Immature natural killer cell (primary cell): ENCODE data around the gene ZNF423. TPM values are rescaled to one million over a fixed set of nuclear protein-coding genes. Genes with fewer than 3 reads are reported as not detected.

Source experiments
- DNase-seq, 3 donors: peaks; one replicate each; pipeline ENCODE4 v3.0.0; 2022; ENCODE audit warnings: mixed read lengths in 1 of 3
- H3K27ac Mint-ChIP-seq, 6 donors: one replicate each; pipeline ENCODE4 v1.8.0; 2020; ENCODE audit warnings: mixed read lengths in 6 of 6, mild to moderate bottlenecking in 5 of 6, inconsistent platforms in 4 of 6, moderate library complexity in 3 of 6
- H3K27me3 Mint-ChIP-seq, 3 donors: one replicate each; pipeline ENCODE4 v1.8.0; 2020 to 2021; ENCODE audit warnings: low read depth in 3 of 3, mild to moderate bottlenecking in 3 of 3, mixed read lengths in 3 of 3, moderate library complexity in 3 of 3, inconsistent platforms in 1 of 3
- H3K36me3 Mint-ChIP-seq, 3 donors: one replicate each; pipeline ENCODE4 v1.8.0; 2020; ENCODE audit warnings: mixed read lengths in 3 of 3, inconsistent platforms in 2 of 3, mild to moderate bottlenecking in 2 of 3
- H3K4me1 Mint-ChIP-seq, 2 donors: one replicate each; pipeline ENCODE4 v1.8.0; 2020; ENCODE audit warnings: inconsistent platforms in 2 of 2, mild to moderate bottlenecking in 2 of 2, mixed read lengths in 2 of 2, moderate library complexity in 1 of 2
- H3K4me3 Mint-ChIP-seq, 5 donors: one replicate each; pipeline ENCODE4 v1.8.0; 2020; ENCODE audit warnings: mild to moderate bottlenecking in 5 of 5, mixed read lengths in 5 of 5, inconsistent platforms in 3 of 5, moderate library complexity in 3 of 5
- H3K9me3 Mint-ChIP-seq, 6 donors: one replicate each; pipeline ENCODE4 v1.8.0; 2020; ENCODE audit warnings: mild to moderate bottlenecking in 6 of 6, mixed read lengths in 6 of 6, inconsistent platforms in 4 of 6, moderate library complexity in 3 of 6
- polyA plus RNA-seq, 3 donors: library from polyadenylated mRNA; unstranded; fragments of 300-500 nt; fragmentation: Illumina TruSeq; gene quantifications; one replicate each; pipeline ENCODE4 v1.2.3, GENCODE V29; 2021

The ZNF423 gene
- polyA plus RNA-seq, 3 donors from 2014 or later, result not detected

DNA sequence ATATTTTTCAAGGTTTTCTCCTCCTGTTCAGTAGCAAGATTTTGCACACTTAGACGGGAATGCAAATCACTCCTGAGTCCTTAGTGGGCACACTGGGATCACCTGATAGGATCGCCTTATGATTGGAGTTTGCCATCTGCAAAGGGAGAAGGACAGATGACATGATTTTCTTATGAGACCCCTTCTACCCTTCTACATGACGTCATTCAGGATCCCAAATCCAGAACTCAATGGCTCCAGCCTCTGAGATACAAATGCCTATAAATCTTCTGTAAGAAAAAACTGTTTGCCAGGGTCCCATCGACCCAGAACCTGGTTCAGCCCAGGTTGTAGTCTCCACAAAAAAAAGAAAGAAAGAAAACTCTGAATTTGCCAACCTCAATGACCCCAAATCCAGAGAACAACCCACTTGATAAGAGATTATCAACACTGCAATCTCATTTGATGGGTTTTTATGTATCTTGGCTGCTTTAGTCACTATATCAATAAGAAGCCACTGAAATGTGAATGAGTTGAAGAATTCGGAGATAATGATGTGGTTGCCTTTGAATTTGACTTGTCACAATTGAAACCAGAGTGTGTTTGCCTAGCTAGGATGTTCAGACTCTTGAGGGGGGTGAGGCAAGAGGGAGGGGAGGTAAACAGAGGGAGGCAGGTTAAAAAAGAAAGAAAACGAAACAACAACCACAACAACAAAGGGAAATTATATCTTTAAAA, 6.7 kb downstream of the ZNF423 start:
- DNase-seq, result no peak
- Mint-ChIP-seq H3K36me3 (no peaks in the 10 kb centered on the region), H3K9me3 (no peaks in the 10 kb centered on the region), H3K4me3 (no peak overlapping the region), H3K27me3 (peaks cover 4 to 10% (median 8%) of the 10 kb centered on the region in 3 donors), H3K27ac (no peak overlapping the region), H3K4me1 (no peaks in the 10 kb centered on the region)

DNA sequence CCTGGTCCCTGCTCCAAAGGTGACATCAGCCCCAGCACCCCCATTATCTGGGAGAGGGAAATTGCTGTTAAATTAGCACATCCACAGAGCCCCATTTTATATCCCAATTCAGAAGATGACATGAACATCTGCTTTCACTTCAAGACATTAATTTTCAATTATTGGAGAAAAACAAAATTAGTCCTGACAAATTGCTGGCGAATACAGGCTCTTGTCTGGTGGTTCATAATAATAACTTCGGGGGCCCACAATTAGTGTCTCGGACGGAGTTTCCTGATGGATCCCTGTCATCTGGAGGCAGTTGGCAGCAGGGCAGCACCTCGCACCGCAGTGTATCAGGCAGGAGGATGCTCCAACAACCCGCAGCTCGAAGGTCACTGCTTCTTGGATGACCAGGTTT, 7.4 kb downstream of the ZNF423 start:
- no peak overlapping the region for H3K27ac Mint-ChIP-seq
- no peaks in the 10 kb centered on the region for H3K4me1 Mint-ChIP-seq
- peaks cover 5 to 11% (median 8%) of the 10 kb centered on the region in 3 donors for H3K27me3 Mint-ChIP-seq
- no peaks in the 10 kb centered on the region for H3K9me3 Mint-ChIP-seq
- DNase-seq, result no peak
- no peak overlapping the region for H3K4me3 Mint-ChIP-seq
- no peaks in the 10 kb centered on the region for H3K36me3 Mint-ChIP-seq

DNA sequence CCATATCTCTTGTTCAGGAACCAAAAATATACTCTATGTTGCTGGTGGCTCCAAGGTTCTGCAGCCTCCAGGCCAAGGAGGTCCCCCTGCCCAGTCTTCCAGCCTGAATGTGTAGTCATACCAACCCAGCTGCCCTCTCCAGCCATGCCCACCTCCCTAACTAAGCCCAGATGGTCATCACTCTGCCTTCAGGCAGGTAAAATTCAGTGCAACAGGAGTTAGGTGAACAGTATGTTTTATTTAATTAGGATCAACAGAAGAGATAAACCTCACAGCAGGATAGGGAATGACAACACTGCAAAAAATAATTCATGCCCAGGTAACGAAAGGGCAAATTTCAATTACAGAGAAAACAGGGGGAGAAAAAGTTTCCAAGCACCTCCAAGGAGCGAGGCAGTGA, 9.1 kb downstream of the ZNF423 start:
- Mint-ChIP-seq H3K36me3 (no peaks in the 10 kb centered on the region), H3K4me1 (no peaks in the 10 kb centered on the region), H3K27ac (no peak overlapping the region), H3K27me3 (peaks cover 5 to 12% (median 9%) of the 10 kb centered on the region in 3 donors), H3K4me3 (no peak overlapping the region), H3K9me3 (no peaks in the 10 kb centered on the region)
- DNase-seq, result no peak

DNA sequence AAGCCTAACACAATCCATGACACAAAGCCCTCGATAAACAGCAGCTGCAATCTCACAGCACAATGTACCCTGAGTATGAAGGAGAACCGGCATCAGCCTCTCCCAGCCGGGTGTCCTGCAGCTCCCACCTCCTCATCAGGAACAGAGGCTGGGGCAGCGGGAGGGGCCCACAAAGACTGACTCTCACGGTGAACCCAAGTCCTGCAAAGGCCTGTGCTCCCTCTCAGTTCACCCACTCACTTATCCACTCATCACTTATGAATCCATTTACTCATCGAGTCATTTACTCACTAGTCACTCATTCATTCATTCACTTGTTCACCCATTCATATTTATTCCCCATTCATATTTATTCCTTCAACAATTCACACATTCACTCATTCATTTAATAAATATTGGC, 11.6 kb downstream of the ZNF423 start:
- H3K27ac Mint-ChIP-seq, result no peak overlapping the region
- no peak overlapping the region for H3K4me3 Mint-ChIP-seq
- no peaks in the 10 kb centered on the region for H3K4me1 Mint-ChIP-seq
- H3K36me3 Mint-ChIP-seq, result no peaks in the 10 kb centered on the region
- peaks cover 3 to 7% (median 7%) of the 10 kb centered on the region in 3 donors for H3K27me3 Mint-ChIP-seq
- no peak for DNase-seq
- H3K9me3 Mint-ChIP-seq, result no peaks in the 10 kb centered on the region

DNA sequence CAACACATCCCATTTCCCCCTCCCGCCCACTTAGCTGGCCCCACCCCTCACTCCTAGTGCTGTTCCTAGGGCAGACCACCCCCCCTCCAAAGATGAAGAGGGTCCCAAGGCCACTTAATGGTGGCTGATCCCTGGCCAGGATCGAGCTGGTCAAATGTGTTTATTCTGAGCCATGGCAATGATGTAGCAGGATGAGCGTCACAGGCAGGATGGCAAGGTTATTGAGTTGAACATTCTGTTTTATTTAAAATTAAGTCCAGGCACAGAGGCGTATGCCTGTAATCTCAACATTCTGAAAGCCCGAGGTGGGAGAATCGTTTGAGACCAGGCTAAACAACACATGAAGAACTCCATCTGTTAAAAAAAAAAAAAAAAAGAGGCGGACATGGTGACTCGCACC, 12.2 kb downstream of the ZNF423 start:
- Mint-ChIP-seq H3K27ac (no peak overlapping the region), H3K4me3 (no peak overlapping the region), H3K36me3 (no peaks in the 10 kb centered on the region), H3K9me3 (no peaks in the 10 kb centered on the region), H3K27me3 (peaks cover 1 to 7% (median 7%) of the 10 kb centered on the region in 3 donors), H3K4me1 (no peaks in the 10 kb centered on the region)
- no peak for DNase-seq

DNA sequence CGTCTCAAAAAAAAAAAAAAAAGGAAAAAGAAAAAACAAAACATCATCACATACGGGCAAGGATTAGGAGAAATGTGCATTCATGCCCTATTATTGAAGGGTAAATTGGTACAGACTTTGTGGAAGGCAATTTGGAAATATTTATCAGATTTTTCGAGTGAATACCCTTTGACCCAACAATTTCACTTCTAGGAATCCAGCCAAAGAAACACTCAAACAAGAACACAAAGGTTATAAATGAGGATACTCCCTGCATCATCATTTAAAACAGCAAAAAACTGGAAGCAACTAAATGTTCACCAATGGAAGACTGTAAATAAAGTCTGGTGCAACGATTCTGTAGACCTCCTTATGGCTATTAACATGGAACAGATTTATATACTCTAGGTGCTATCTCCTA, 12.9 kb downstream of the ZNF423 start:
- no peaks in the 10 kb centered on the region for H3K36me3 Mint-ChIP-seq
- H3K4me3 Mint-ChIP-seq, result no peak overlapping the region
- H3K9me3 Mint-ChIP-seq, result no peaks in the 10 kb centered on the region
- no peaks in the 10 kb centered on the region for H3K4me1 Mint-ChIP-seq
- H3K27me3 Mint-ChIP-seq, result peaks cover 1 to 7% (median 7%) of the 10 kb centered on the region in 3 donors
- no peak overlapping the region for H3K27ac Mint-ChIP-seq
- no peak for DNase-seq

DNA sequence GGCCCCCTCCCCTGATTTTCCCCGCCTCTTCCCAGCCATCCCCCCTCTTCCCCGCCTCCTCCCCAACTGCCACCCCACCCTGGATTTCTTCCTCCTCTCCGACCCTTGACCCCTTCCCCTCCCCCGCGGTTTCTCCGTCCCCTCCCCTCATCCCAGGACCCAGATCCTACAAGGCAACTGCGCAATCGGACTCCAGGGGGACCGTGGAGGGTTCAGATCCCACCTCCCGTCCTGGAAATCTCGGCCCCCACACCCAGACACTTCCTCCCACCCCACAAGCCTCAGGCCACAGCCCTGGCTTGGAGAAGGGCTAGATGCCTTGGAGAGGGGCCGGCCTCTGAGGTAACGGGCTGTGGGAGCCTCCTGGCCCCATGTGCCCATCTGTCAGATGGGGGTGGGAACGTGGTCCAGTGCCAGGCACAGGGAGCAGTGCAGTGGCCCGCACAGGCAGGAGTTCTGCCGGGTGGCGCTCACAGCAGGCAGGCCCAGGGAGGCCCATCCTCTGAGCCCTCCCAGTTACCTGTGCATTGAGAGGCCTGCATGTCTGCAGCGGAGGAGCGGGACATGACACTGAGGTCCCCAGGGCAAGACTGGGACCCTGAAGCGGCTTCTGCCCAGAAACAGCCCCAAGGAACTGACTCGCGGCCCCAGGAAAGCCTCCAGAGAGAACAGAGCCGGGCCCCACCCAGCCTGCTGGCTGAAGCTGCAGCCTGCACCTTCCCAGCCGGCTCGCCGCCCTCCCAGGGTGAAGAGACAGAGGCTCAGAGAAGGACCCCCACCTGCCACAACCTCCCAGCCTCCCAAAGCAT, 16.7 kb downstream of the ZNF423 start:
- Mint-ChIP-seq H3K4me3 (no peak overlapping the region), H3K27me3 (peaks cover 3 to 10% (median 4%) of the 10 kb centered on the region in 3 donors), H3K27ac (no peak overlapping the region), H3K9me3 (no peaks in the 10 kb centered on the region), H3K4me1 (no peaks in the 10 kb centered on the region), H3K36me3 (no peaks in the 10 kb centered on the region)
- no peak for DNase-seq

DNA sequence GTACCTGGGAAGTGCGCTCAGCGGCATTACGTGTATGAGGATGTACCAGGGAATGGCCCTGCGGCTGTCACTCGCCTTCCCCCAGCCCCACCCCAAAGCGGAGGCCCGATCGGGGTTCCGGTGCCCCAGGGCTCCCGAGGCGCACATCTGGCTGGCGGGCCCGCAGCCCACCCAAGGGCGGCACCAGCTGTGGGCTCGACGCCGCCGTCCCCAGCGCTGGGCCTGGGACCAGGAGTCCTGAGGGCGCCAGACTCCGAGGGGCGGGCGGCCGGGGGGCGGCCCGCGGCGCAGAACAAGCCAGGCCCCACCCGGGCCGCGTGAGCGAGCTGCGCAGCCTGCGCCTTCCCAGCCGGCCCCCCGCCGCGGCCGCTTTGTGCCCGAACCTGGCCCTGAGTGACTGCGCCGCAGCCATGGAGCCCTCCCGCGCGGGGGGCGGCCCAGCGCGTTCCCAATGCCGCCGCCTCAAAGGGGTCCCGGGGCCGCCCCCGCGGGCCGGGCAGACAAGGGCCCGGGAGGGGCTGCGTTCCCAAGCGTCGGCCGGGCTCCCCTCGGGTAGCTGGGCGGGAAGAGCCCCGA, 17.4 kb downstream of the ZNF423 start:
- Mint-ChIP-seq H3K27ac (no peak overlapping the region), H3K9me3 (no peaks in the 10 kb centered on the region), H3K36me3 (no peaks in the 10 kb centered on the region), H3K4me3 (no peak overlapping the region), H3K27me3 (peaks cover 1 to 10% (median 4%) of the 10 kb centered on the region in 3 donors), H3K4me1 (no peaks in the 10 kb centered on the region)
- DNase-seq, result no peak

DNA sequence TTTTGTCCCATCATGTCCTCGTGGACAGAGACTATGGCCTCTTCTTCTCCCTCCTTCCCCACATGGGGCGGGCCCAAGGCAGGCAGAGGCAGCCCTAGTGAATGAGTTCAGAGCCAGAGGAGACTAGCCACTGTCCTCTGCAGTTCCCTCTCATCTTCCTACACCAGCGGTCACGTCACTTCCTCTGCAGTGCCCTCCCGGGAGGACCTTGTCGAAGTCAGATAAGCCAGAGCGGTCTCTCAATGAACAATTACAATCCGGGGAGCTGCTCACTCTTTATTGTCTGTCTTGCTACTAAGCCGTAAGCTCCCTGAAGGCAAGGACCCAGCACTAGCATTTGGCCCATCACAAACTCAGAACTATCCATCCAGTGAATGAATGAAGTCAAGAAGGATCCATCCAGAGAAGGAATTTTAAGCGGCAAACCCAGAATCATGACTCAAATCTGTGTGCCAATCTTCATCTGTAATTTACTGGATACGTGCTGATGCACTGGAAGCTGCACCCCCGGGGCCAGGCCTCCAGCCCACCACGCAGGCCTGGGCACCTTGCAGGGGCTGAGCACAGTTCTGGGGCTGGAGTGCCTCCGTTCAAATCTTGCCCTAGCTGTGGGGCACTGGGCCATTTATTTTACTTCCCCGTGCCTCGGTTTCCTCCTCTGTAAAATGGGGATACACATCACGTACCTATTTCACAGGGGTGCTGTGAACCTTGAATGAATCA, 18.1 kb downstream of the ZNF423 start:
- DNase-seq, result no peak
- Mint-ChIP-seq H3K4me1 (no peaks in the 10 kb centered on the region), H3K27me3 (peaks cover 1 to 10% (median 3%) of the 10 kb centered on the region in 3 donors), H3K9me3 (no peaks in the 10 kb centered on the region), H3K27ac (no peak overlapping the region), H3K4me3 (no peak overlapping the region), H3K36me3 (no peaks in the 10 kb centered on the region)

DNA sequence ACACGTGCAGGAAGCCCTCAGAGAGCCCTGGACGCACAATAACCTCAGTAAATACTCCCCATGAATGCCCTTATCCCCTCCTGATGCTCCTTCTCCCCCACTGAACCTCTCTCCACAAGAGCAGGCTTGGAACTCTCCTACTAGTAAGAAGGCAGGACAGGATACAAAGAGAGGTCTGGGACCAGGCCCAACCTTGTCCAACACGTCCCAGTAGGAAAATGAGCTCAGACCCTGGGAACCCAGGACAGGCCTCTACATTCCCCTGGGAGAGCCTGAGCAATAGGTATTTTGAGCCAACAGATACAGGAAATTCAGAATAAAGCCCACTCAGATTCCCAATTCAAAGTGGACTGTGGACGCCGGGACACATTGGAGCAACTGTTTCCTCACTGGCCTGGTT, 19.2 kb downstream of the ZNF423 start:
- no peaks in the 10 kb centered on the region for H3K4me1 Mint-ChIP-seq
- H3K4me3 Mint-ChIP-seq, result no peak overlapping the region
- DNase-seq, result no peak
- H3K27ac Mint-ChIP-seq, result no peak overlapping the region
- peaks cover 1 to 6% (median 3%) of the 10 kb centered on the region in 3 donors for H3K27me3 Mint-ChIP-seq
- H3K36me3 Mint-ChIP-seq, result no peaks in the 10 kb centered on the region
- no peaks in the 10 kb centered on the region for H3K9me3 Mint-ChIP-seq

DNA sequence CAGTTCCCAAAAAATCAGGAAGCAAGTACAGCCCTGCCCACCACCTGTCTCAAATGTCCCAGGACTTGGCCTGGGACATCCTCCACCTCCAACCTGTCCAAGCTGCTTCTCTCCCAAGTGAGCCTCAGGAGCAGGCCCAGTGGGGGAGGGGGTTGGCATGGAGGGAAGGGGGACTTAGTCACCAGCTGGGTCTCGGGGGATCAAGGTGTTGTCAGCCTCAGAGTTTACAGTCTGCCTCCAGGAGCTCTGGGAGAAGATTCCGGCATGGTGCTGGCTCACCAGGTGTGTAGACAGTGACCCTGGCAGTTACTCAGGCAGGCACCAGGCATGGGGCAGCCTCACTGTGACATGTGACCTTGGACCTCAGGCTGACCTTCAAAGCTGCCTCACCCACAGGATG, 19.7 kb downstream of the ZNF423 start:
- no peaks in the 10 kb centered on the region for H3K9me3 Mint-ChIP-seq
- H3K27ac Mint-ChIP-seq, result no peak overlapping the region
- no peak overlapping the region for H3K4me3 Mint-ChIP-seq
- H3K27me3 Mint-ChIP-seq, result peaks cover 1 to 6% (median 3%) of the 10 kb centered on the region in 3 donors
- no peaks in the 10 kb centered on the region for H3K4me1 Mint-ChIP-seq
- no peak for DNase-seq
- no peaks in the 10 kb centered on the region for H3K36me3 Mint-ChIP-seq

DNA sequence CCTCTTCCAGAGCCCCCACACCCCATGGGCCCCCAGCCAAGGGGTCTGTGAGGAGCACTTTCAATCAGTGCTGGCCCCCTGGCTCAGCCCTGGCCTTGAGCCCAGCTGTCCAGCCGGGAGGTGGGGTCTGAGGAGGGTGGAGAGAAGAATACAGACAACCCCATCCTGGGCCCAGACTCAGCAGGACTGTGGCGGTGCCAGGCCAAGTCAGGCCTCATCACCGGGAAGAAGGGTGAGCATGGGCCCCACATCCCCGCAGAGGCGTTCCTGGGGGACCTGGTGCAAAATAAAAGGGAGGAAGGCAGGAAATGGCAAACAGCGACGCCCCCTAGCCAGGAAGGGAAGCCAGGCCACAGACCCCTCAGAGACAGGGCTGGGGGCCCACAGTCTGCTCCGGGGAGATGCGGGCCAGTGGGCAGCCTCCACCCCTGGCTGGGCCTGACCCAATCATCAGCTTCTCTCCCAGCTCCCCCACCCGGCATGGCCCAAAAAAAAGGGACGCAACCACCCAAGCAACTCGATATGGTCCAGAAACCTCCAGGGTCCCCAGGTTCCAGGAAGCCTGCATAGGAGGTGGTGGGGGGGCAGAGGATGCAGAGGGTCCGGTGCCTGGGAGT, 20.6 kb downstream of the ZNF423 start:
- Mint-ChIP-seq H3K9me3 (no peaks in the 10 kb centered on the region), H3K36me3 (no peaks in the 10 kb centered on the region), H3K27ac (no peak overlapping the region), H3K4me3 (no peak overlapping the region), H3K4me1 (no peaks in the 10 kb centered on the region), H3K27me3 (peaks cover 3 to 6% (median 4%) of the 10 kb centered on the region in 3 donors)
- no peak for DNase-seq

DNA sequence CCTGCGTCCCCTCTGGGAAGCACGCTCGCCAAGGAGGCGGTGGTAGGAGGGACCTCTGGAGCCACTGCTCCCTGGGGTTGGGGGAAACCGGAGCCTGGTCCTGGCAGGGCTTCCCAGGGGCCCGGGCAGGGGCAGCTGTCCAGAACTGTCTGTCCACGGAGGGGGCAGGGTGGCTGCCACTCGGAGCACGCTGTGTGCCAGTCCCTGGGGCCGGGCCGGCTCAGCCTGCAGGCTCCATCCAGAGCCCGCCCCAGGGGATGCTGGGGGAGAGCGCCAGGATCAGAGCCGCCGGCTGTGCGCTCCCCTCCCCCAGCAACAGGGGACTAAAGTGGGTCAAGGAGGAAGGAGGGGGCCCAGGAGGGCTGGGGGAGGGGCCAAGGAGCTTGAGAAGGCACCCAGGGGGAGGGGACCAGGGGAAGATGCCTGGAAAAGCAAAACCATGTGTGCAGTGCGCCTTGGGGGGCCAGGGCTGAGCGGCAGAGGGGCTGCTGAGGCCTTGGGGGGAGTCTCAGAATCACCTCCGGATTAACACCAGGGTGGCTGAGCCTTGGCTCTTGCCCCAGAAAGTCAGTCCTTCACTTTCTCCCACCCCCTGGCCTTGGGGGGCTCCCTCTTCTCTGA, 21.3 kb downstream of the ZNF423 start:
- no peaks in the 10 kb centered on the region for H3K9me3 Mint-ChIP-seq
- no peak for DNase-seq
- no peak overlapping the region for H3K4me3 Mint-ChIP-seq
- peaks cover 3 to 6% (median 6%) of the 10 kb centered on the region in 3 donors for H3K27me3 Mint-ChIP-seq
- no peaks in the 10 kb centered on the region for H3K36me3 Mint-ChIP-seq
- H3K4me1 Mint-ChIP-seq, result no peaks in the 10 kb centered on the region
- H3K27ac Mint-ChIP-seq, result no peak overlapping the region
